Body of pancreas (tissue), 4 donors: Measurements from ENCODE around the gene NRARP. TPM values are rescaled to one million over a fixed set of nuclear protein-coding genes. Genes with fewer than 3 reads are reported as not detected.

Source experiments
- ATAC-seq: fragments of 150-250 bp; one replicate; pipeline ENCODE4 v1.9.1; 2016
- DNase-seq, 4 donors: peaks; one replicate each; pipeline ENCODE4 v3.0.0-alpha.2; 2019
- H3K27ac ChIP-seq, 4 donors: fragments of 200-600 bp; sonication (generic); 1 replicate in 3 of 4; 2 replicates in 1 of 4; pipeline versions ENCODE4 v1.5.1 to v1.6.1; 2016 to 2019; ENCODE audit warnings: mild to moderate bottlenecking in 1 of 4, mixed read lengths in 1 of 4, moderate library complexity in 1 of 4
- H3K27me3 ChIP-seq, 2 donors: fragments of 200-600 bp; sonication (generic); one replicate each; pipeline ENCODE4 v1.6.0; 2016; ENCODE audit warnings: mild to moderate bottlenecking in 1 of 2
- H3K36me3 ChIP-seq, 2 donors: fragments of 200-600 bp; sonication (generic); replicated peaks in 1 of 2; 2 replicates each; pipeline ENCODE4 v1.5.1; 2016; ENCODE audit warnings: low read depth in 2 of 2; ENCODE audit not compliant: insufficient read depth in 1 of 2
- H3K4me1 ChIP-seq: fragments of 200-600 bp; sonication (generic); one replicate; pipeline ENCODE4 v1.6.0; 2016
- H3K4me3 ChIP-seq, 2 donors: fragments of 200-600 bp; sonication (generic); 1 replicate in 1 of 2; 2 replicates in 1 of 2; pipeline ENCODE4 v1.5.1; 2016 to 2019
- H3K9me3 ChIP-seq, 3 donors: fragments of 200-600 bp; sonication (generic); 1 replicate in 2 of 3; 2 replicates in 1 of 3; pipeline ENCODE4 v1.5.1; 2016
- POLR2A ChIP-seq, 3 donors: fragments of 450-650 bp; IDR thresholded peaks; one replicate each; pipeline ENCODE4 v1.6.1; 2016; ENCODE audit warnings: antibody characterized with exemption in 3 of 3, mild to moderate bottlenecking in 2 of 3
- WGBS, 2 donors: methylation state at CpG; one replicate each; pipeline ENCODE4 v1.1.5; 2017; 5-methylcytosine and 5-hydroxymethylcytosine counted together
- intact Hi-C: fragments of 100-400 bp; cut with DNase I; formaldehyde crosslinking; loops from one replicate; pipeline ENCODE4 v1.15.1; 2023
- total RNA-seq, 2 donors: library from RNA; depleted of rRNA; stranded (reverse); fragments of >200 nt; gene quantifications; one replicate each; pipeline ENCODE4 v1.1.0, GENCODE V29; 2016
- TF ChIP-seq, protein P1 (sequence below), 7 experiments: fragments of 450-650 bp in 4 of 7; fragments of 200-600 bp in 3 of 7; sonication (generic) in 3 of 7; IDR thresholded peaks; one replicate each; pipeline ENCODE4 v1.5.1; 2016 to 2019; ENCODE audit warnings: antibody characterized with exemption in 7 of 7

The NRARP gene
- total RNA-seq, 2 donors from 2014 or later = 18.4 to 24.4 TPM

DNA sequence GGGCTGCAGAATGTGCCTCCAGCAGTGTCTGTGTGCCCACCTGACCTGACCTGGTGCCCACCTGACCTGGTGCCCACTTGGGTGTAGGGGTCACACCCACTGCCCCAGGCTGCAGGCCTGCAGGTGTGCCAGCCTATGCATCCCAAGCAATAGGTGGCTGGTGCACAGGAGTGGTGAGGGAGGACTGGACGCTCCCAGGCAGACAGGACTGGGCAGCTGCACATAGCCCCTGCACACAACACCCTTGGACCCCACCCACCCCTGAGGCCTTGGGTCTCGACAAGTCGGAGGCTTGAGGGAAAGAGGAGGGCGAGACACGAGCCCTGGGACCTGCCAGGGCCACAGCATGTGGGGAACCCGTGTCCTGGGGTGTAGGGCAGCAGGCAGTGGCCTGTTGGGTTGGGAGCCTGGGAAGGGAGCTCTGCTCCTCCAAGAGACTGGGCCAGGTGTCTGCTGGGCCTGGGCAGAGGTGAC, 10.8 kb upstream of the NRARP start:
- TF ChIP-seq, protein P1, sequence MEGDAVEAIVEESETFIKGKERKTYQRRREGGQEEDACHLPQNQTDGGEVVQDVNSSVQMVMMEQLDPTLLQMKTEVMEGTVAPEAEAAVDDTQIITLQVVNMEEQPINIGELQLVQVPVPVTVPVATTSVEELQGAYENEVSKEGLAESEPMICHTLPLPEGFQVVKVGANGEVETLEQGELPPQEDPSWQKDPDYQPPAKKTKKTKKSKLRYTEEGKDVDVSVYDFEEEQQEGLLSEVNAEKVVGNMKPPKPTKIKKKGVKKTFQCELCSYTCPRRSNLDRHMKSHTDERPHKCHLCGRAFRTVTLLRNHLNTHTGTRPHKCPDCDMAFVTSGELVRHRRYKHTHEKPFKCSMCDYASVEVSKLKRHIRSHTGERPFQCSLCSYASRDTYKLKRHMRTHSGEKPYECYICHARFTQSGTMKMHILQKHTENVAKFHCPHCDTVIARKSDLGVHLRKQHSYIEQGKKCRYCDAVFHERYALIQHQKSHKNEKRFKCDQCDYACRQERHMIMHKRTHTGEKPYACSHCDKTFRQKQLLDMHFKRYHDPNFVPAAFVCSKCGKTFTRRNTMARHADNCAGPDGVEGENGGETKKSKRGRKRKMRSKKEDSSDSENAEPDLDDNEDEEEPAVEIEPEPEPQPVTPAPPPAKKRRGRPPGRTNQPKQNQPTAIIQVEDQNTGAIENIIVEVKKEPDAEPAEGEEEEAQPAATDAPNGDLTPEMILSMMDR (IDR thresholded peaks at IDR 0.05) = no peak
- no peak for TF ChIP-seq POLR2A (IDR thresholded peaks at IDR 0.05)
- no peaks in the 10 kb centered on the region for H3K27me3 ChIP-seq
- H3K9me3 ChIP-seq = no peaks in the 10 kb centered on the region
- H3K4me1 ChIP-seq = peaks cover 88% of the 10 kb centered on the region
- H3K36me3 ChIP-seq = no peaks in the 10 kb centered on the region
- H3K4me3 ChIP-seq = no peak overlapping the region
- WGBS, 2 donors = 69 to 81% methylated on average over 5 to 6 of the region's 6 CpGs
- H3K27ac ChIP-seq = peak overlapping the region; percentile 99 to 100 (median 100)
- intact Hi-C loops = loop anchor here (10.0 kb wide), 1 partner anchor 102 kb away; no protein-coding TSS in a partner anchor
- peak; percentile 3 to 25 (median 20) for DNase-seq
- no peak for ATAC-seq

DNA sequence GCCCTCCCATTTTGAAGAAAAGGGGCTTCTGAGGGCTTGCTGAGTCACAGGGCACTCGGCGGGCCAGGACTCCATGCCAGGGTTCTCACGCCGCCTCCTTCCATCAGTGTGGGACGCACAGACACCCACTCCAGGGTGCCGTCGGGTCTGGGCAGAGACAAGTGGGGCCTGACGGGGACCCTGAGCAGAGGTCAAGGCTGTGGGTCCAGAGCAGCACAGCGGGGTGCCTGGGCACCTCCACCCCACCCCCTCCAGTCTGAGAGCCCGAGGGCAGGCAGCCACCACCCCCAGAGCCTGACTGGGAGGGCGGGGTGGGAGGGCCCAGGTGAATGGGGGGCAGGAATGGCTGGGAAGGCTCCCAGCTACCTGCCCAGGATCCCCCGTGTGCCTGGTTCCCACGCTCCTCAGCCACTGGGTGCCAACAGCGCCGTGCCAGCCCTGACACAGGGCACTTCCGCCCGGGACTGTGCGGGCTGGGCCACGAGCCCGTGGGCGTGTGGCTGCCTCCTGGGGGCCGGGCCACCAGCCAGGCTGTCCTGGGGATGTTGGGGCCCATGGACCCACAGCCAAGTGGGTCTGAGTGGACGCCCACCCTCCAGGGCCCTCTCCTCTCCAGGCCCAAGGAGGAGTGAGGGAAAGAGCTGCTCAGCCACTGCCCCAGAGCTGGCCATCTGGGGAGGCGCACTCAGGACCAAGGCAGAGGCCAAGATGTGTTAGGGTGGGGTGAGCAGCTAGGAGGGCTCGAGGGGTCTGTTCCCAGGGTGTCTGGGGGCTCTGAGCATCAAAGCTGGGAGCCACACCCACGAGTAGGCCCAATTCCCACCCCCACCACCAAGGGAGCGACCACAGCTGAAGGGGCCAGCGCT, 10.1 kb upstream of the NRARP start:
- intact Hi-C loops = loop anchor here (10.0 kb wide), 1 partner anchor 103 kb away; no protein-coding TSS in a partner anchor
- WGBS, 2 donors = 24% methylated on average over 26 of the region's 28 CpGs; no CpG with 5 or more reads in 1 of the 2 donors
- H3K4me3 ChIP-seq = no peak overlapping the region
- TF ChIP-seq, protein P1 (IDR thresholded peaks at IDR 0.05) = no peak
- peak in 1 of 3 donors; percentile 8 for TF ChIP-seq POLR2A (IDR thresholded peaks at IDR 0.05)
- no peaks in the 10 kb centered on the region for H3K9me3 ChIP-seq
- H3K36me3 ChIP-seq = no peaks in the 10 kb centered on the region
- ATAC-seq (peak; percentile 57), DNase-seq (peak; percentile 86 to 93 (median 90))
- H3K4me1 ChIP-seq = peaks cover 94% of the 10 kb centered on the region
- no peaks in the 10 kb centered on the region for H3K27me3 ChIP-seq
- H3K27ac ChIP-seq = peak overlapping the region; percentile 99 to 100 (median 100)

DNA sequence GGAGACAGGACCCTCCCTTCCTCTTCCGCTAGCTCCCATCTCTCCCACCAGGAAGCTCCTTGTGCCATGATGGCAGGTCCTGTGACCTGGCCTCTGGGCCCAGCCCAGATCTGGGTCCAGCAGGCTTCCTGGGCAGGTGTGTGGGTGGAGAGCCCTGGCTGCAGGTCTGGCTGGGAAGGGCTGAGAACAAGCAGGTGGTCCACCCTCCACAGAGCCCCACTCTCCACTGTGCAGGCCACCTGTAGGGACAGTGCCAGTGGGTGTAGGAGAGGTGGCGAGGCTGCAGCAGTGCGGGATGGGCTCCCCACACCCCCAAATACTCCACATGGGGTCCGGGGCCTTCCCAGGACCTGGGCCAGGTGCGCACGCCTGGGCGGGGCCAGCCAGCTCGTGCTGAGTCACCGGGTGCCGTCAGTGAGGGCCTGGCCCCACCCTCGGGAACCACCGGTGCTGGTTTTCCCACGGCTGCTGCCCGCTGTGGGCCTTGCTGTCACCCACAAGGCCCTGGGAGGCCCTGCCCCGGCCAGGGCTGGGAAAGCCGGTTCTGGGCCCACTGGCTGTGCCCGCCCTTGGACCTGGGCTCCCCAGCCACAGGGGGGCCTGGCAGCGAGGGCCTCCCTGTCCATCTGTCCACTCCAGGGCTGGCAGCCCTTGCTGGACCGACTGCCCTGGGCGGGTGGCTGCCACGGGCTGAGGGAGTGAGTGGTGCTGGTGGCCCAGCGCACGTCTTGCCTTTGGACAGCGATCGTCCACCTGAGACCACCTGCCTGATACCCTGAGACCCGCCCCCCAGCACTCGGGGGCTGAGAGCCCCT, 9.3 kb upstream of the NRARP start:
- TF ChIP-seq POLR2A (IDR thresholded peaks at IDR 0.05) = peak; percentile 24 to 69 (median 67)
- TF ChIP-seq, protein P1 (IDR thresholded peaks at IDR 0.05) = peak in 2 of 7 experiments; percentile 3 to 37
- WGBS, 2 donors = 24% methylated on average over 17 of the region's 27 CpGs; no CpG with 5 or more reads in 1 of the 2 donors
- H3K9me3 ChIP-seq = no peaks in the 10 kb centered on the region
- DNase-seq (peak; percentile 98 to 99 (median 98)), ATAC-seq (peak; percentile 81)
- peaks cover 95% of the 10 kb centered on the region for H3K4me1 ChIP-seq
- no peaks in the 10 kb centered on the region for H3K36me3 ChIP-seq
- intact Hi-C loops = loop anchor here (10.0 kb wide), 1 partner anchor 103 kb away; no protein-coding TSS in a partner anchor
- no peak overlapping the region for H3K4me3 ChIP-seq
- peak overlapping the region; percentile 99 to 100 (median 100) for H3K27ac ChIP-seq
- H3K27me3 ChIP-seq = no peaks in the 10 kb centered on the region

- intact Hi-C loops = loop anchor here (10.0 kb wide), 1 partner anchor 104 kb away; no protein-coding TSS in a partner anchor
- H3K36me3 ChIP-seq = no peaks in the 10 kb centered on the region
- peak overlapping the region; percentile 99 to 100 (median 100) for H3K27ac ChIP-seq
- H3K4me3 ChIP-seq = no peak overlapping the region
- TF ChIP-seq, protein P1 (IDR thresholded peaks at IDR 0.05) = no peak
- TF ChIP-seq POLR2A (IDR thresholded peaks at IDR 0.05) = no peak
- H3K9me3 ChIP-seq = no peaks in the 10 kb centered on the region
- DNase-seq (peak; percentile 76 to 87 (median 85)), ATAC-seq (peak; percentile 29)
- H3K27me3 ChIP-seq = no peaks in the 10 kb centered on the region
- peaks cover 95% of the 10 kb centered on the region for H3K4me1 ChIP-seq
- 49% methylated on average over 14 to 20 of the region's 20 CpGs for whole genome bisulfite sequencing, 2 donors
Observed at GRCh38 chr9:137310189-137311052, 8.3 kb upstream of the NRARP start.
